Activated T-helper 9 cell treated with anti-CD3 and anti-CD28 coated beads, Interleukin-2, amount 50 U/mL, for 16 hours (primary cell): ENCODE results near the gene NLGN1.
"Not testable (repeated sequence)": the region's sequence is repeated elsewhere in the genome, so short reads cannot be mapped to it uniquely, and the experiment has no call there.

ENCODE experiments used
- DNase-seq: peaks from one replicate; pipeline ENCODE4 v3.0.0-alpha.2; 2020; ENCODE audit warnings: low read depth

NLGN1 gene

GRCh38 chr3:174220775-174221554, 823.4 kb downstream of the NLGN1 start:
- DNase-seq, result no peak

DNA sequence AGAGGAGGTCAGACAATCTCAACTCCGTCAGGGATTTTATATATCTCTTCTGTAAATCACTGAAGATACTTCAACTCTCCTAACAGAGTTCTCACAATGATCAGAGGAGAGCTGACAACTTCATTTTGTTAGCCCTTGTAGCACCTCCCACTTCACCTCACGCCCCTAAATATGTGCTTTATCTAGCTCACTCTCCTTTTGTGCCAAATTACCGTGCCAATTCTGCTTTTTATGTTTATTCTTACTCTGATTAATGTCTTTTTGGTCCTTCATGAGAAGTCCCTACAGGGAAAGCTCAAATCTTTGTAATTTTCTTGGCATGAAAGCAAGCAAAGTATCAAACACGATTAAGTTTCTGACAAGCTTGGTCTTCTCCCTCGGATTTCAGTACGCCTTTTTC, 825.5 kb downstream of the NLGN1 start:
- DNase-seq, result no peak

DNA sequence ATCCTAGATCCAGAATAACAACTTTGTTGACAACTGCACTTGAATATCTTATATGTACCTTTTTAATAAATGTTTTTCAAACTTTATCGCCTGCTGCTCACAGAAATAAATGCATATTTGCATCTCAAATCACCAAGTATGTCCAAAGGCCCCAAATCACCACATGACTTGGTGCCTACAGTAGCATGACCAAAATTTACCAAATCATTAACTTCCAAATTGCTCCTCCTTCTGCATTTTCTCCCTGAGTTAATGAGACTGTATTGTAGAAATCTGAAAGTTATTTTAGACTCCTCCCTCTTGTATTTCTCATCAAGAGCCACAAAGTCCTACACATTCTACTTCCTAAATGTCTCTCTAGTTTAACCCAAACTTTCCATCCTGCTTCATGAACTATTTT, 826.1 kb downstream of the NLGN1 start:
- DNase-seq, result no peak

- DNase-seq, result no peak
These were observed 832.4 kb downstream of the NLGN1 start for GRCh38 chr3:174229916-174230315.

DNA sequence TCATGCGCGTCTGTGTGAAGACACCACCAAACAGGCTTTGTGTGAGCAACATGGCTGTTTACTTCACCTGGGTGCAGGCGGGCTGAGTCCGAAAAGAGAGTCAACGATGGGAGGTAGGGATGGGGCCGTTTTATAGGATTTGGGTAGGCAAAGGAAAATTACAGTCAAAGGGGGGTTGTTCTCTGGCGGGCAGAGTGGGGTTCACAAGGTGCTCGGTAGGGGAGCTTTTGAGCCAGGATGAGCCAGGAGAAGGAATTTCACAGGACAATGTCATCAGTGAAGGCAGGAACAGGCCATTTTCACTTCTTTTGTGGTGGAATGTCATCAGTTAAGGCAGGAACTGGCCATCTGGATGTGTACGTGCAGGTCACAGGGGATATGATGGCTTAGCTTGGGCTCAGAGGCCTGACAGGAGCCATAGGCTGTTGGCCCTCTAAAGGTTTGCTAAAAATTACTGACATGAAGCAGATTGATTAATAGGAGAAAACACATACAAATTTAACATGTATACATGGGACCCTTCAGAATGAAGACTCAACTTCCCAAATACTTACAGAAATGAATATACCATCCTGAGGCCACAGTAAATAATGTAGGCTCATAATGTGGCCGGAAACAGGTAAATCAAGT, 834.6 kb downstream of the NLGN1 start:
- not testable (repeated sequence) for DNase-seq

DNA sequence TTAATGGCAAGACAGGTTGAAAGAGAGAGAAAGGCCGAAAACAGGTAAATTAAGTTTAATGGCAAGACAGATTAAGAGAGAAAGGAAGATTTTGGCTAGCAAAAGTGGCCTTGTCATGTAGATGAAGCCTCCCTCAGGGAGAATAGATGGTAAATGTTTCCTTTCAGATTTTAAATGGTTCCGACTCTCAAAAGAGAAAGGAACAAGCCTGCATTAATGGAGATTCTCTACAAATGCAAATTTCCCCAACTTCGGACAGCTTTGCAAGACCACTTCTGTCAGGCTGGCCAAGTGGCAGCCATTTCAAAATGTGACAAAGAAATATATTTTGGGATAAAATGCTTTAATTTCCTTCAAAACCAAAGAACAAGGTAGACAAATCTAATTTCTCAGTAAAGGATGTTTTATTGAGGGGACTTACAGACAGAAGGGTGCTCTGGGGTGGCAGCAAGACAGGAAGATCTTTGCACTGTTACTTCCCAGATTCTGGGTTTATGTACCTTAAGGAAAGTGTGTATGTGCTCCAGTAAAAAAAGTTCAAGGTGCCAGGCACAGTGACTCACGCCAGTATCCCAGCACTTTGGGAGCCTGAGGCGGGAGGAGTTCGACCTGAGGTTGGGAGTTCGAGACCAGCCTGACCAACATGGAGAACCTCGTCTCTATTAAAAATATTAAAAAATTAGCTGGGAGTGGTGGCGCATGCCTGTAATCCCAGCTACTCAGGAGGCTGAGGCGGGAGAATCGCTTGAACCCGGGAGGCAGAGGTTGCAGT, 835.3 kb downstream of the NLGN1 start:
- no peak for DNase-seq

- no peak for DNase-seq
These were observed 836.0 kb downstream of the NLGN1 start for GRCh38 chr3:174233511-174233910.

DNA sequence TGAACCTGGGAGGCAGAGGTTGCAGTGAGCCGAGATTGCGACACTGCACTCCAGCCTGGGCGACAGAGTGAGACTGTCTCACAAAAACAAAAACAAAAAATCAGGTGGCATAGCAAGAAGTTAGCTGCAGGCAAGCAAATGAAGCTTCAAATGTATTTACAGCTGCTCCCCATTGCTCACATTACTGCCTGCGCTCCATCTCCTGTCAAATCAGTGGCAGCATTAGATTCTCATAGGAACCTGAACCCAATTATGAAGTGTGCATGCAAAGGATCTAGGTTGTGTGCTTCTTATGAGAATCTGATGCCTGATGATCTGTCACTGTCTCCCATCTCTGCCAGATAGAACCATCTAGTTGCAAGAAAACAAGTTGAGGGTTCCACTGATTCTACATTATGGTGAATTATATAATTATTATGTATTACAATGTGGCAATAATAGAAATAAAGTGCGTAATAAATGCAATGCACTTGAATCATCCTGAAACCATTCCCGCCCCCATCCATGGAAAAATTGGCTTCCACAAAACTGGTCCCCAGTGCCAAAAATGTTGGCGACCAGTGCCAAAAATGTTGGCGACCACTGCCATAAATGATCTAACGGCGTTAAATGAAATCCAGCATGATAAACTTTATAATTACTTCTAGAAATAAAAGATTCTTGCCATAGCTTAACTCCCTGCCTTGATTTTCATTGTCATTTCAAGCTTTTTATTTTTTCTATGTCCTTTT, 844.9 kb downstream of the NLGN1 start:
- DNase-seq, result no peak

DNA sequence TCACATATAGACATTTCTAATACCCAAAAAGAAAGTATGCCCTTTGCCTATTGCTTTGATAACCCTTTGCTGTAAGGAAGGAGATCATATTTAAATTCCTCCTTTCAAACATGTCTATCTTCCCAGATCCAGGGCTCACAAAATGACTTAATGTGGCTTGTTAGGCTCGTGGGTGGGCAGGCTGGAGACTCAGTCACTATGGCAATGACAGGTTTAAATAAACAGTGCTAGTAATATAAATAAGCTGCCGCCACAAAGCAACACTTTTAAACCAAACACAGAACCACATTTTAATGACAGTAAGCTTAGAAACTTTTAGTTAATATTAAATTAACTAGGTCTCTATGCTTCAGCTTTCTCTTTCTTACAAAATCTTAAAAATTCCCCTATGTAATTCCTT, 845.6 kb downstream of the NLGN1 start:
- DNase-seq, result no peak

DNA sequence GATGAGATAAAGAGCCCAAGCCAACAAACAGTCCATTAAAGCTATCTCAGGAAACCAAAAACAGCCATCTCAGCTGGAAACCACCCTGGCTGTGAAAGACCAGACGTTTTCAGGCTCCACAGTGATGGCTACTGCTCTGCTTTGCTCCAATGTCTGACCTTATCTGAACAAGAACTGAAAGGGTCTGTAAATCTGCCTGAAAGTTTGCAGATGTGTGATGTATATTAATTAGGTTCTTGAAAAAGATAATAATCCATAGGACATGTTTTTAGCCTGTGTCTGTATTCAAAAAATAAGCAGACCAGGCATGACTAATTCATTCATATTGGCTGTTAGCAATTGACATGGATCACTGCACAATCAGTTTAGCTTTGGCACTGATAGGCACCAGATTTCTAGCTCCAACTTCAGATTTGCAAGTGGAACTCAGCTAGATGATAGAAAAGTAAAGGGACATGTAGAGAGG, 850.2 kb downstream of the NLGN1 start:
- no peak for DNase-seq

GRCh38 chr3:174251681-174252080, 854.1 kb downstream of the NLGN1 start:
- no peak for DNase-seq

GRCh38 chr3:174253196-174253823, 855.8 kb downstream of the NLGN1 start:
- DNase-seq, result no peak

DNA sequence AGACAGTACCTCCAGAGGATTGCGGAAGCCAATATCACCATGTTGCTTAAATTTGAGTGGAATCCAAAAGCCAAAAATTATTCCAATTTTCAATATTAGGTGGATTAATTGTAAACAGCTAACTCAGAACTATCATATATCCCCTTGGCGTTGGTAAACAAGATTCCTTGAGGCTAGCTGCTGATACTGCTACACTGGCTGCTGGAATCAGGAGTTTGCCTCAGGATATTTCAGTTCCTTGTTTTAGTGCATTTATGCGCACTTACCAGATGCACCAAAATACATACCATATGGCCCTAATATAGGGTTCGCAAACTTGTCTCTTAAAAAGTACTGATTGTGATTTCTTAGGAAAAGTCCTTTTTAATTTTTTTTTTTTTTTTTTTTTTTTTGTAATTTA, 856.4 kb downstream of the NLGN1 start:
- no peak for DNase-seq

DNA sequence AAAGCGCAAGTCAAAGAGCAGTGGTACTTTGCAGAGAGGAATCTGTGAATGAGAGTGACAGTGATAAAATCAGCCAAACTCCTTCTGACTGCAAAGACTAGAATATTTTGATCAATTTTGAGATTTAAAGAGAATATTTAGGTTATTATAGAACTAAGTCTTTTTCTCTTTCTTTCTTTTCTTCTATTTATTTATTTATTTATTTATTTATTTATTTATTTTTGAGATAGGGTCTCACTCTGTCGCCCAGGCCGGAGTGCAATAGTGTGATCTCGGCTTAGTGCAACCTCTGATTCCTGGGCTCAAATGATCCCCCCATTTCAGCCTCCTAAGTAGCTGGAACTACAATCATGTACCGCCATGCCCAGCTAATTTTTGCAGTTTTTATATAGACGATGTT, 857.9 kb downstream of the NLGN1 start:
- no peak for DNase-seq

DNA sequence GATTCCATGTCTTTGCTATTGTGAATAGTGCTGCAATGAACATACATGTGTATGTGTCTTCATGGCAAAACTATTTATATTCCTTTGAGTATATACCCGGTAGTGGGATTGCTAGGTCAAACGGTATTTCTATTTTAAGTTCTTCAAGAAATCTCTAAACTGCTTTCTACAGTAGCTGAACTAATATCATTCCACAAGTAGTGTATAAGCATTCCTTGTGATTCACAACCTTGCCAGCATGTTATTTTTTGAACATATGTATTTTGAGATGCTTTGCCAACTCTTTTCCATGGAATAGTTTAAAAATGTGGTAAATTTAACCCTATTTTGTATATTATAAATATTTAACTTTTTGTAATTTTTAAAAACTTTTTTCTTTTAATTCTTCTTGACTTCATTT, 868.9 kb downstream of the NLGN1 start:
- no peak for DNase-seq

DNA sequence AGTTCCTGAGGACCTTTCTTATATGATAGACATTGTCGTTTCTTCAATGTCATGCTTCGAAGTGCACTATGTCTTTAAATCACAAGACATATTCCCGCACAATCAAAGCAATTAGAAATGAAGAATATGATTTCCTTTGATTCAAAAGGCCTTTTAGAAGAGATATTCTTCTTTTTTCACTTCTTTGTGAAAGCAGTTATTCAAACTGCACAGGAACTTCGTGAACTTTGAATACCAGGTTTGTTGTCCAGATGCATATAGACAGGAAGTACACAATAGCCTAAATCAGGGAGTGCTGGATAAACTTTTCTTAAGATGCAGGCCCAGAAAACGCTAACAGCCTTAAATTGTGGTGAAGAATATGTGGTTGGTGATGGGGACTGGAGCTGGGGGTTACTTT, 870.5 kb downstream of the NLGN1 start:
- DNase-seq, result no peak

GRCh38 chr3:174268586-174268985, 871.0 kb downstream of the NLGN1 start:
- no peak for DNase-seq

GRCh38 chr3:174270841-174271240, 873.3 kb downstream of the NLGN1 start:
- DNase-seq, result no peak

DNA sequence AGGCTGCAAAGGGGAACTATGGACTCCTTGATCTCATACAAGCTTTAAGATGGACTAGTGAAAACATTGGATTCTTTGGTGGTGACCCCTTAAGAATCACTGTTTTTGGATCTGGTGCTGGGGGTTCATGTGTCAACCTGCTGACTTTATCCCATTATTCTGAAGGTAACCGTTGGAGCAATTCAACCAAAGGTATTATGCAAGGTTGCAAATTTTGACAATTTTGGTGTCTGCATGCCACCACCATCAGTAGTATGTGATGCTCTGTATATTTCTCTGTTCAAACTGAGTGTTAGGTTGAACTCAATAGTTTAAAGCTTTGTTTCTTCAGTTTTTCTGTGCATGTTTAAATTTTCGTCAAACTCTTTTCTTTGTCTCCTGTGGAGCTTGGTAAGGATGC, 877.8 kb downstream of the NLGN1 start:
- DNase-seq, result no peak

DNA sequence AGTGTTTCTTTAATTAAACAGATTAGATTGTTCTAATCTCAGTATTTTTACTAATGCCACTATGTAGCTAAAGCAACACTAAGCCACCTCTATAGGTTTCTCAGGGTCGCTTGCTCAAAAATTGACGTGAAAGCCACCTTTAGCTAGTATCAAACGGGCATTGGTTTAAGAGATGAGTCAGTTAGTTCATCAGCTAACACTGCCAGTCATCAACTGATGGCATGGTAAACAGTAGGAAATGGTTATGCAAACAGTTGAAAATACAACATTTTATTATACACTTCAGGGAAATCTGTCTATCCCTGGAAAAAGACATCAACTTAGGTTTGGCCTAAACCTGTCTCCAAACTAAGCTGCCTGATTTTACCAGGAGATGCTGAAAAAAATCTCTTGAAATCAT, 879.3 kb downstream of the NLGN1 start:
- DNase-seq, result no peak

DNA sequence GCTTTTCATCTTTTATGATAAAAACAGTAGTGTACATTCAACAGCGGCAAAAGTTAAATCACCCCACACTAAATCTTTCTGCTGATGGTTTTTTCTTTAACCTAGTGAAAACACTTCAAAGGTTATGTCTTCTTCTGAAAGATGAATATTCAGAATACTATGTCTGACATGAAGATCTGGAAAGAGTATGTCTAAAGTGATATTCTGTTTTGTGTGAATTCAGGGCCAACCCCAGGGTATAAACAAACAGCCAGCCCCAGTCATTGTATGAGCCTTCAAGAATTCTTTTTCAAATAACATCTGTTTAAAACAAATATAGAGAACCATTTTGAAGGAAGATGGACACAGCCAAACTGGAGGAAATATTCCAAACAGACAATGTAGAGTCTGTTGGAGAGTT, 880.5 kb downstream of the NLGN1 start:
- no peak for DNase-seq

- no peak for DNase-seq
These were observed 882.6 kb downstream of the NLGN1 start for GRCh38 chr3:174280186-174280585.
